ENCODE results near the gene SOWAHD.
"Not testable (repeated sequence)": the region's sequence is repeated elsewhere in the genome, so short reads cannot be mapped to it uniquely, and the experiment has no call there.

SOWAHD gene

GRCh38 chrX:119758731-119759247 is 401 bp downstream of the SOWAHD start:
- DNase-seq (ENCODE audit: low read depth in 2 of 2) = no peak

- DNase-seq (ENCODE audit: low read depth in 2 of 2) = no peak
Measured at GRCh38 chrX:119759248-119759766, 919 bp downstream of the SOWAHD start.

- DNase-seq (ENCODE audit: low read depth in 2 of 2) = no peak
Measured at GRCh38 chrX:119760026-119760877, 1.9 kb downstream of the SOWAHD start.

- DNase-seq (ENCODE audit: low read depth in 2 of 2) = no peak
Measured at GRCh38 chrX:119762718-119763117, 4.3 kb downstream of the SOWAHD start.

GRCh38 chrX:119763181-119763580 is 4.8 kb downstream of the SOWAHD start:
- DNase-seq (ENCODE audit: low read depth in 2 of 2) = no peak

- DNase-seq (ENCODE audit: low read depth in 2 of 2) = no peak
Measured at GRCh38 chrX:119763836-119764387, 5.5 kb downstream of the SOWAHD start.

GRCh38 chrX:119768436-119768835 is 10.0 kb downstream of the SOWAHD start:
- not testable (repeated sequence) for DNase-seq (ENCODE audit: low read depth in 2 of 2)

- not testable (repeated sequence) for DNase-seq (ENCODE audit: low read depth in 2 of 2)
Measured at GRCh38 chrX:119769388-119769787, 11.0 kb downstream of the SOWAHD start.

GRCh38 chrX:119775517-119776238 is 17.3 kb downstream of the SOWAHD start:
- DNase-seq (ENCODE audit: low read depth in 2 of 2) = no peak

GRCh38 chrX:119778829-119779228 is 20.4 kb downstream of the SOWAHD start:
- DNase-seq (ENCODE audit: low read depth in 2 of 2) = no peak

- DNase-seq (ENCODE audit: low read depth in 2 of 2) = no peak
Measured at GRCh38 chrX:119783026-119783425, 24.6 kb downstream of the SOWAHD start.

- no peak for DNase-seq (ENCODE audit: low read depth in 2 of 2)
Measured at GRCh38 chrX:119784747-119785446, 26.5 kb downstream of the SOWAHD start.

GRCh38 chrX:119790977-119791436 is 32.6 kb downstream of the SOWAHD start:
- DNase-seq (ENCODE audit: low read depth in 2 of 2) = peak; percentile 12 to 14

GRCh38 chrX:119791437-119792231 is 33.2 kb downstream of the SOWAHD start, which contains the start of gene RPL39:
Gene RPL39, minus strand, starts transcription at chrX:119791630. Its CDS starts 54 bp downstream, at chrX:119791576.
- DNase-seq (ENCODE audit: low read depth in 2 of 2) = peak; percentile 53 to 65

GRCh38 chrX:119801253-119802221 is 43.1 kb downstream of the SOWAHD start:
- no peak for DNase-seq (ENCODE audit: low read depth in 2 of 2)

GRCh38 chrX:119802546-119802945 is 44.2 kb downstream of the SOWAHD start:
- no peak for DNase-seq (ENCODE audit: low read depth in 2 of 2)

- DNase-seq (ENCODE audit: low read depth in 2 of 2) = not testable (repeated sequence)
Measured at GRCh38 chrX:119808461-119808860, 50.1 kb downstream of the SOWAHD start.

- DNase-seq (ENCODE audit: low read depth in 2 of 2) = no peak
Measured at GRCh38 chrX:119809185-119809666, 50.8 kb downstream of the SOWAHD start.

Measured in activated CD8-positive, alpha-beta memory T cell treated with anti-CD3 and anti-CD28 coated beads for 4 hours (primary cell).